GM19025 (cell line): ENCODE measurements around the gene RIPK1.

Experiments
- ATAC-seq: cut with Tn5 transposase; IDR thresholded peaks from one replicate; pipeline ENCODE4 v1.9.1; 2021; ENCODE audit warnings: mild to moderate bottlenecking, low read depth, moderate library complexity; ENCODE audit not compliant: unreplicated experiment

Gene RIPK1

DNA sequence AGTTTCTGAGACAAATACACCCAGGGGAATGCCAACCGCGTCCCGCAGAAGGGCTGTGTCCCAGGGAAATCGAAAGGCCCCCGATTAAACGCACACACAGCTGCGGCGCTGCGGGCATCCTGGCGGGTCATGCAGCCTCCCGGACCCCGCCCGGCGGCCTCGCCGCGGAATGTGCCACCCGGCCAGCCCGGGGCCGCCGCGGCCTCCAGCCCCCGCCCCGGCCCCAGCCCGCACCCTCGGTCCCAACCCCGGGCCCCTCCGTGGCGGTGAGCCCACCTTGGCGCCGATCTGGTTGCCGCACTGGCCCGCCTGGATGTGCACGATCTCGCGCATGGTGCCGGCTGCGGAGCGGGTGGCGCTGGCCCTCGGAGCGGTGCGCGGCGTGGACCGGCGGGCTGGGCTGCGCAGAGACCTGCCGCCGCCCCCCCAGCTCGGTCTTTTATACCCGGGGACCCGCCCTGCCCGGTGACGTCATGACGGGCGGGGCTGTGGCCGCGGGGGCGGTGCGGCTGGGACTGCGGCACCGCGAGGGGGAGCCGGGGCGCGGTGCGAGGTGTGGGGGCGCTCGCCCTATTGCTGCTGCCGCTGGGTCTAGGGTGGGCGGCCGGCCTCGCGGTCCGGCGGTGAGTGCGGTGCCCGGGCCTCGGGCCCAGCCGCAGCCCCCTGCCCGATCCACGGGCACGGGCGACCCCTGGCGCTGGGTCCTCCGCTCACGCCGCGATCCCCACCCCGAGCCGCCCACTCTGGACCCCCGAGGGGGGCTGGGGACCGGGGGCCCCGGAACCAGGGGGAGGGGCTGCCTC lies 89.0 kb downstream of the RIPK1 start, which contains the start of gene TUBB2A:
TSS of gene TUBB2A (minus strand) at position 414 of the 803 bp plus-strand sequence. CDS start at position 333, 81 bp downstream.
- ATAC-seq = peak; percentile 85

GRCh38 chr6:3159805-3160781 lies 91.8 kb downstream of the RIPK1 start:
- no peak for ATAC-seq

GRCh38 chr6:3162067-3162497 lies 93.8 kb downstream of the RIPK1 start:
- no peak for ATAC-seq

DNA sequence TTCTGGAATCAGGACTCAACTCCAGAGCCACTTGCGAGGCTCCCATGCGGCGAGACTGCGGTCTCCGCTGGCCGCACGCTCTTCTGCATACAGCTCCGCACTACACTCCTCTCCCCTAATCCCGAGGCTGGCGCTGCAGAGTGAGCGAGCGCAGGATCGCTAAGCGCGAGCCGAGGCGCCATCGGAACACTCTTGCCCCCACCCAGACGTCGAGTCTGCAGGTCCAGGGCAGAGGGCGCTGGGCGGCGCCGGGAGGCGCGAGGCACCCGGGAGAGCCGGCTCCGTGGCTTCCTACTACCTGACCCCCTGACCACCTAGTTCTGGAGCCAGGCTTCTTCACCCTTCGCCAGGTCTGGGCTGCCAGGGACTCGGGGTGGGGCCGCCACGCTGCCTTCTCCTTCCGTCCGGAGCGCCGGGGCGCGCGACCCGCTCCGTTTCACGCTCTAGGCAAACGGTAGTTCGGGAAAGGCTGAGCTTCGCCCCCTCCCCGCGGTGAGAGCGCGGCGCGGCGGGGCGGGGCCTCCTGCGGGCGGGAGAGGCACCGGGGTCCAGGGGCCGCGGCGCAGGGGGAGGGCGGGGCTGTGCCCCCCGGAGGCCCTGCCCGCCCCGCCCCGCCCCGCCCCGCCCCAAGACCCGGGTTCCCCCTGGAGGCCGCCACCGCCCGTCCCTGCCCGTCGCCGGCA lies 94.4 kb downstream of the RIPK1 start:
- peak; percentile 55 for ATAC-seq

DNA sequence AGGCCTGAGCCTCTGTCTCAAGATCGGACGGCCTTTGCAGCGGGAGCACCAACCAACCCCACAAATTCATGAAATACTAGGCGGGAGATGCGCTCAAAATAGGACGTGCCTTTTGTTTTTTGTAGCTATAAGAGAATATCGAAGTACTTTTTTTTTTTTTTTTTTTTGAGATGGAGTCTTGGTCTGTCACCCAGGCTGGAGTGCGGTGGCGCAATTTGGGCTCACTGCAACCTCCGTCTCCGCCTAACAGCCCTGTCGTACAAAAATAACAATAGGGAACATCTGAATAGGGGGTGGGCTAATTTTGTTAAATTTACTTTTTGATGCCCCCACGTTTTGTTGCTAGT lies 94.9 kb downstream of the RIPK1 start:
- ATAC-seq = no peak

- no peak for ATAC-seq
Measured at GRCh38 chr6:3164388-3164787, 96.1 kb downstream of the RIPK1 start.
